ENCODE data around the gene CLPSL2. TPM values are rescaled to one million over a fixed set of nuclear protein-coding genes. Genes with fewer than 3 reads are reported as not detected.
A peak's percentile ranks its signal among the peaks of the same experiment; 100 is the strongest.

The CLPSL2 gene
- total RNA-seq, 1 donor from 2014 or later: not detected

DNA sequence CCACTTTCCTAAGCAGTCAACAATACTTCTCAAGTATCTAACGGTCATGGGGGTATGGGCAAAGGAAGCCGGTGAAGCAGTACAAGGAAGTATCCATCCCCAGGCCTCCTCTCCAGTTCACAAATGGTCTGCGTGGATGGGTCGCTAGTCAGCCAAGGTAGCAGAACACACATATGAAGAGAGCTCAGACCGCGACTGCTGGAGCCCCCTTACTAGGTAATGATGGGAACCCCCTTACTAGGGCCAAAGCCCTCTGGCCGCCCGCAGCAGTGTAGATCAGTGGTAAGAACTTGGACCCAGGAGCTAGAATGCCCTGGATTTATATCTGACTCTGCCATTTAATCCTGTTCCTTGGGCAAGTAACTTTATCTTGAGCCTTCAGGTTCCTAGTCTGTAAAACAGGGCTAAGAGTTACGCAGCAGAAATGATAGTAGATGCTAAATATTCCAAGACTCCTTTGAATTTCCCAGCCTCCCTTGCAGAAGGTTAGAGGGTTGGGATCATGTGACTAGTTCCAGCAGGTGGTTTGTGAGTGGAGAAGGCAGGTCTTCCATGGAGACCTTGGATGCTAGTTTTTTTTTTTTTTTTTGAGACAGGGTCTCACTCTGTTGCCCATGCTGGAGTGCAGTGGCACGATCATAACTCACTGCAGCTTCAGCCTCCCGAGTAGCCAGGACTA lies 2.1 kb upstream of the CLPSL2 start:
- no peak overlapping the region for H3K4me2 ChIP-seq
- H3K27ac ChIP-seq: no peak overlapping the region
- H3K4me1 ChIP-seq: no peaks in the 10 kb centered on the region
- H4K20me1 ChIP-seq (ENCODE audit: low read depth): no peaks in the 10 kb centered on the region
- H3K4me1 Mint-ChIP-seq: peaks cover 7% of the 10 kb centered on the region
- H2AFZ ChIP-seq (replicated peaks): no peak overlapping the region
- no peak overlapping the region for H3K27ac Mint-ChIP-seq
- peaks cover 12% of the 10 kb centered on the region for H3F3A ChIP-seq (ENCODE audit: low read depth)
- peaks cover 18% of the 10 kb centered on the region for H3K27me3 ChIP-seq
- no peak overlapping the region for H3K4me3 ChIP-seq
- no peaks in the 10 kb centered on the region for H3K36me3 ChIP-seq
- no peak for TF ChIP-seq EZH2 (IDR thresholded peaks at IDR 0.05)
- TF ChIP-seq, protein P1, sequence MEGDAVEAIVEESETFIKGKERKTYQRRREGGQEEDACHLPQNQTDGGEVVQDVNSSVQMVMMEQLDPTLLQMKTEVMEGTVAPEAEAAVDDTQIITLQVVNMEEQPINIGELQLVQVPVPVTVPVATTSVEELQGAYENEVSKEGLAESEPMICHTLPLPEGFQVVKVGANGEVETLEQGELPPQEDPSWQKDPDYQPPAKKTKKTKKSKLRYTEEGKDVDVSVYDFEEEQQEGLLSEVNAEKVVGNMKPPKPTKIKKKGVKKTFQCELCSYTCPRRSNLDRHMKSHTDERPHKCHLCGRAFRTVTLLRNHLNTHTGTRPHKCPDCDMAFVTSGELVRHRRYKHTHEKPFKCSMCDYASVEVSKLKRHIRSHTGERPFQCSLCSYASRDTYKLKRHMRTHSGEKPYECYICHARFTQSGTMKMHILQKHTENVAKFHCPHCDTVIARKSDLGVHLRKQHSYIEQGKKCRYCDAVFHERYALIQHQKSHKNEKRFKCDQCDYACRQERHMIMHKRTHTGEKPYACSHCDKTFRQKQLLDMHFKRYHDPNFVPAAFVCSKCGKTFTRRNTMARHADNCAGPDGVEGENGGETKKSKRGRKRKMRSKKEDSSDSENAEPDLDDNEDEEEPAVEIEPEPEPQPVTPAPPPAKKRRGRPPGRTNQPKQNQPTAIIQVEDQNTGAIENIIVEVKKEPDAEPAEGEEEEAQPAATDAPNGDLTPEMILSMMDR (IDR thresholded peaks at IDR 0.05): no peak
- no peak for TF ChIP-seq EZH2phosphoT487 (IDR thresholded peaks at IDR 0.05)
- no peaks in the 10 kb centered on the region for H3K36me3 Mint-ChIP-seq
- H3K27me3 Mint-ChIP-seq (ENCODE audit: insufficient read depth, low read depth): peaks cover 17% of the 10 kb centered on the region
- H3K4me3 Mint-ChIP-seq: no peak overlapping the region
- no peaks in the 10 kb centered on the region for H3K9me3 Mint-ChIP-seq
- no peak for DNase-seq (ENCODE audit: low spot score)
- no peaks in the 10 kb centered on the region for H3K79me2 ChIP-seq (ENCODE audit: low read depth)
- no peaks in the 10 kb centered on the region for H3K9me3 ChIP-seq (ENCODE audit: low read depth)
- no peak overlapping the region for H3K9ac ChIP-seq

DNA sequence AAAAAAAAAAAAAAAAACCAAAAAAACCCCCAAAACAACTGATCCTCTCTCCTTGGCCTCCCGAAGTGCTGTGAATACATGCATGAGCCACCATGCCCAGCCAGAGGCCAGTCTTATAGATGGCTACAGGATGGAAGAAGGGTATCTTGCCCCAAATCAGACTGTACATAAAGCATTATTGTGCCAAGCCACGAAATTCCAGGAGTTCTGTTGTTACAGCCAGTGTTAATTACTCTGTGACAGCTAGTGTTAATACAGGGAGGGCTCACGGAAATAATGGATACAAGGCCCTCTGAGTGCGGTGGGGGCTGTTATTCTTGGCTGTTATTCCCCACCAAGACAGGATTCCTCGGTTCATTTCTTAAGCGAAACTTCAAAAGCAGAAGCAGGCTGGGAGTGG lies 1.4 kb upstream of the CLPSL2 start:
- H3K27me3 Mint-ChIP-seq (ENCODE audit: insufficient read depth, low read depth): peaks cover 18% of the 10 kb centered on the region
- Histone ChIP-seq H3F3A (ENCODE audit: low read depth) (peaks cover 12% of the 10 kb centered on the region), H3K4me1 (no peaks in the 10 kb centered on the region), H3K27me3 (peaks cover 18% of the 10 kb centered on the region), H3K36me3 (no peaks in the 10 kb centered on the region), H2AFZ (replicated peaks) (no peak overlapping the region), H3K79me2 (ENCODE audit: low read depth) (no peaks in the 10 kb centered on the region), H3K27ac (no peak overlapping the region), H3K4me3 (no peak overlapping the region), H3K4me2 (no peak overlapping the region), H3K9me3 (ENCODE audit: low read depth) (no peaks in the 10 kb centered on the region), H4K20me1 (ENCODE audit: low read depth) (no peaks in the 10 kb centered on the region), H3K9ac (no peak overlapping the region)
- no peak overlapping the region for H3K4me3 Mint-ChIP-seq
- no peaks in the 10 kb centered on the region for H3K9me3 Mint-ChIP-seq
- TF ChIP-seq, protein P1 (IDR thresholded peaks at IDR 0.05): no peak
- DNase-seq (ENCODE audit: low spot score): no peak
- H3K4me1 Mint-ChIP-seq: peaks cover 7% of the 10 kb centered on the region
- H3K36me3 Mint-ChIP-seq: no peaks in the 10 kb centered on the region
- H3K27ac Mint-ChIP-seq: no peak overlapping the region

DNA sequence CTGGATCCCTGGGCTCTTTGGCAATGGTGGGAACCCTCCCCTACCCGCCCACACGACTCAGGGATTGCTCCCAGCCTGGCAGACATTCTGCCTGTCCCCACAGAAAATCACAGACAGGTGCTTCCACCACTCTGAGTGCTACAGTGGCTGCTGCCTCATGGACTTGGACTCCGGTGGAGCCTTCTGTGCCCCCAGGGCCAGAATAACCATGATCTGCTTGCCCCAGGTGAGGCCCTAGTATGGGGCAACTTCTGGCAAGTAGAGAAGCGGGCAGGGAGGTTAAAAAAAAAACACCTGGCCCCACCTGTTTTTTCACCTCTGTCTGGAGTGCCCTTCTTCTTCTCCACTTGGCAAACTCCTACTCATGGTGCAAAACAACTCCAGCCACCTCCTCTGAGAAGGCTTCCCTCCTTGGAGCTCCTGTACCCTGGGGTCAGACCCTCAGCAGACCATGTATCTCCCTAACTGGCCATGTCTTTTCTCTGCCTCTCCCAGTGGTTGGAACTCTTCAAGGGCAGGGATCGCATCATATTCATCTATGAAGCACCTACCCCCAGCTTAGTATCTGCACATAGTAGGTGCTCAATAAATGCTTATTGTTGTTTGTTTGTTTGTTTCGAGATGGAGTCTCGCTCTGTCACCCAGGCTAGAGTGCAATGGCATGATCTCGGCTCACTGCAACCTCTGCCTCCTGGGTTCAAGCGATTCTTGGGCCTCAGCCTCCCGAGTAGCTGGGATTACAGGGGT lies 1.1 kb downstream of the CLPSL2 start:
- no peaks in the 10 kb centered on the region for H3K9me3 Mint-ChIP-seq
- H3K4me1 ChIP-seq: no peaks in the 10 kb centered on the region
- H3K4me2 ChIP-seq: peak overlapping the region; percentile 88

More for the DNA sequence above, 1.1 kb downstream of the CLPSL2 start:
- H3K79me2 ChIP-seq (ENCODE audit: low read depth): no peaks in the 10 kb centered on the region
- peaks cover 18% of the 10 kb centered on the region for H3K27me3 ChIP-seq
- DNase-seq (ENCODE audit: low spot score): no peak
- TF ChIP-seq EZH2phosphoT487 (IDR thresholded peaks at IDR 0.05): no peak
- no peak for TF ChIP-seq EZH2 (IDR thresholded peaks at IDR 0.05)
- TF ChIP-seq, protein P1 (IDR thresholded peaks at IDR 0.05): no peak
- H3K36me3 ChIP-seq: no peaks in the 10 kb centered on the region
- H3F3A ChIP-seq (ENCODE audit: low read depth): peaks cover 12% of the 10 kb centered on the region
- peak overlapping the region; percentile 80 for H3K4me3 Mint-ChIP-seq
- no peaks in the 10 kb centered on the region for H4K20me1 ChIP-seq (ENCODE audit: low read depth)
- H3K4me1 Mint-ChIP-seq: peaks cover 7% of the 10 kb centered on the region
- no peak overlapping the region for H3K4me3 ChIP-seq
- no peak overlapping the region for H3K27ac ChIP-seq
- no peaks in the 10 kb centered on the region for H3K9me3 ChIP-seq (ENCODE audit: low read depth)
- H3K27ac Mint-ChIP-seq: no peak overlapping the region
- peaks cover 18% of the 10 kb centered on the region for H3K27me3 Mint-ChIP-seq (ENCODE audit: insufficient read depth, low read depth)
- H2AFZ ChIP-seq (replicated peaks): no peak overlapping the region
- H3K9ac ChIP-seq: no peak overlapping the region
- H3K36me3 Mint-ChIP-seq: no peaks in the 10 kb centered on the region

All from neural progenitor cell (in vitro differentiated cells).